Measurements from ENCODE around the gene CYLD.

CYLD gene

GRCh38 chr16:50718761-50719400, 23.0 kb upstream of the CYLD start:
- DNase-seq (ENCODE audit: low read depth), result no peak
- in situ Hi-C loops (cut with HindIII; ENCODE audit: low sequenced_read_pairs), result no loop called here
- no peak overlapping the region for H3K4me3 ChIP-seq (ENCODE audit: low read depth, low read length)
- TF ChIP-seq CTCF (IDR thresholded peaks at IDR 0.05; ENCODE audit: low read depth, low read length, missing control alignments), result no peak

GRCh38 chr16:50719401-50720337, 22.2 kb upstream of the CYLD start:
- no peak overlapping the region for H3K4me3 ChIP-seq (ENCODE audit: low read depth, low read length)
- in situ Hi-C loops (cut with HindIII; ENCODE audit: low sequenced_read_pairs), result no loop called here
- no peak for TF ChIP-seq CTCF (IDR thresholded peaks at IDR 0.05; ENCODE audit: low read depth, low read length, missing control alignments)
- no peak for DNase-seq (ENCODE audit: low read depth)

- no peak overlapping the region for H3K4me3 ChIP-seq (ENCODE audit: low read depth, low read length)
- no peak for TF ChIP-seq CTCF (IDR thresholded peaks at IDR 0.05; ENCODE audit: low read depth, low read length, missing control alignments)
- in situ Hi-C loops (cut with HindIII; ENCODE audit: low sequenced_read_pairs), result no loop called here
- no peak for DNase-seq (ENCODE audit: low read depth)
Observed at GRCh38 chr16:50721549-50722404, 20.1 kb upstream of the CYLD start.

GRCh38 chr16:50722405-50722737, 19.5 kb upstream of the CYLD start:
- no peak for TF ChIP-seq CTCF (IDR thresholded peaks at IDR 0.05; ENCODE audit: low read depth, low read length, missing control alignments)
- in situ Hi-C loops (cut with HindIII; ENCODE audit: low sequenced_read_pairs), result no loop called here
- H3K4me3 ChIP-seq (ENCODE audit: low read depth, low read length), result no peak overlapping the region
- DNase-seq (ENCODE audit: low read depth), result no peak

GRCh38 chr16:50722960-50723359, 18.9 kb upstream of the CYLD start:
- DNase-seq (ENCODE audit: low read depth), result no peak
- TF ChIP-seq CTCF (IDR thresholded peaks at IDR 0.05; ENCODE audit: low read depth, low read length, missing control alignments), result no peak
- H3K4me3 ChIP-seq (ENCODE audit: low read depth, low read length), result no peak overlapping the region

GRCh38 chr16:50724306-50724705, 17.6 kb upstream of the CYLD start:
- no peak overlapping the region for H3K4me3 ChIP-seq (ENCODE audit: low read depth, low read length)
- DNase-seq (ENCODE audit: low read depth), result no peak
- in situ Hi-C loops (cut with HindIII; ENCODE audit: low sequenced_read_pairs), result no loop called here
- TF ChIP-seq CTCF (IDR thresholded peaks at IDR 0.05; ENCODE audit: low read depth, low read length, missing control alignments), result no peak

More at GRCh38 chr16:50722960-50723359, 18.9 kb upstream of the CYLD start:
- in situ Hi-C loops (cut with HindIII; ENCODE audit: low sequenced_read_pairs), result no loop called here

Data from astrocyte of the cerebellum (primary cell).